H1 (cell line): Measurements from ENCODE around the gene PIGM. TPM values are rescaled to one million over a fixed set of nuclear protein-coding genes. Genes with fewer than 3 reads are reported as not detected.

ENCODE experiments used
- CTCF ChIA-PET: fragments of 300-600 bp; sonication (Branson Sonifier 250); formaldehyde crosslinking; loops from one replicate; lab custom pipeline; 2021; ENCODE audit not compliant: partially characterized antibody; lab: Charles Lee
- POLR2A ChIA-PET: fragments of 300-600 bp; sonication (Branson Sonifier 250); formaldehyde crosslinking; loops from one replicate; lab custom pipeline; 2021; ENCODE audit warnings: inconsistent platforms; ENCODE audit not compliant: partially characterized antibody; lab: Charles Lee
- DNase-seq, 2 experiments: peaks; one replicate each; pipeline versions ENCODE4 v3.0.0 to v3.0.0-alpha.2; 2010 to 2022; ENCODE audit warnings: low spot score in 2 of 2, low read depth in 1 of 2, mixed read lengths in 1 of 2
- FAIRE-seq: peaks from 2 replicates; lab custom pipeline; 2011; peaks lifted over from hg19 to GRCh38; lab: Jason Lieb, UNC
- H2AFZ ChIP-seq: 2 replicates; pipeline ENCODE4 v1.8.1; 2012; ENCODE audit warnings: low read length, inconsistent platforms
- H2AK5ac ChIP-seq: 2 replicates; pipeline ENCODE4 v1.6.1; 2013; ENCODE audit warnings: low read depth, low read length
- H2BK120ac ChIP-seq: replicated peaks from 2 replicates; pipeline ENCODE3; 2013; ENCODE audit warnings: low read depth, low read length, inconsistent platforms
- H2BK12ac ChIP-seq: 2 replicates; pipeline ENCODE4 v1.6.1; 2013; ENCODE audit warnings: low read depth, low read length
- H2BK15ac ChIP-seq: 2 replicates; pipeline ENCODE4 v1.6.1; 2013; ENCODE audit warnings: low read length
- H2BK20ac ChIP-seq: 2 replicates; pipeline ENCODE4 v1.6.1; 2013; ENCODE audit warnings: low read length
- H2BK5ac ChIP-seq: 2 replicates; pipeline ENCODE4 v1.6.1; 2013; ENCODE audit warnings: low read depth, low read length
- H3K14ac ChIP-seq: 2 replicates; pipeline ENCODE4 v1.6.1; 2013; ENCODE audit warnings: inconsistent platforms; ENCODE audit not compliant: insufficient read length
- H3K18ac ChIP-seq: 2 replicates; pipeline ENCODE4 v1.6.1; 2013; ENCODE audit warnings: low read length; ENCODE audit errors: extremely low read depth
- H3K23ac ChIP-seq: 2 replicates; pipeline ENCODE4 v1.6.1; 2013; ENCODE audit warnings: inconsistent platforms; ENCODE audit not compliant: insufficient read length
- H3K23me2 ChIP-seq: 2 replicates; pipeline ENCODE4 v1.6.1; 2013; ENCODE audit warnings: low read depth, low read length
- H3K27ac ChIP-seq: 2 replicates; pipeline ENCODE4 v1.6.1; 2011; ENCODE audit warnings: low read depth, low read length, inconsistent platforms
- H3K27me3 ChIP-seq, 4 experiments: replicated peaks in 1 of 4; 1 replicate in 1 of 4; 2 replicates in 3 of 4; pipeline versions ENCODE4 v1.6.1 to v1.8.1; 2011 to 2013; ENCODE audit warnings: low read length in 3 of 4, mild to moderate bottlenecking in 3 of 4, inconsistent platforms in 2 of 4, mixed read lengths in 2 of 4, moderate library complexity in 1 of 4; ENCODE audit not compliant: control insufficient read depth in 3 of 4, insufficient read depth in 3 of 4; ENCODE audit errors: extremely low read depth in 1 of 4
- H3K36me3 ChIP-seq, 4 experiments: 2 replicates each; pipeline versions ENCODE4 v1.6.1 to v1.8.1; 2011 to 2013; ENCODE audit warnings: mild to moderate bottlenecking in 4 of 4, low read length in 3 of 4, moderate library complexity in 2 of 4, control low read depth in 1 of 4, inconsistent platforms in 1 of 4; ENCODE audit not compliant: insufficient read depth in 4 of 4, control insufficient read depth in 2 of 4
- H3K4ac ChIP-seq: replicated peaks from 2 replicates; pipeline ENCODE3; 2013; ENCODE audit warnings: low read length, low read depth, mixed read lengths, inconsistent platforms; ENCODE audit not compliant: insufficient read length
- H3K4me1 ChIP-seq, 4 experiments: replicated peaks in 1 of 4; 1 replicate in 1 of 4; 2 replicates in 3 of 4; pipeline versions ENCODE4 v1.6.1 to v1.8.1; 2011 to 2013; ENCODE audit warnings: low read length in 3 of 4, inconsistent platforms in 2 of 4, mixed read lengths in 1 of 4; ENCODE audit not compliant: insufficient read depth in 4 of 4, control insufficient read depth in 3 of 4
- H3K4me2 ChIP-seq, 2 experiments: 2 replicates each; pipeline versions ENCODE4 v1.6.1 to v1.8.1; 2011 to 2013; ENCODE audit warnings: low read depth in 2 of 2, low read length in 2 of 2, control low read depth in 1 of 2, inconsistent platforms in 1 of 2, mild to moderate bottlenecking in 1 of 2; ENCODE audit not compliant: insufficient read depth in 1 of 2
- H3K4me3 ChIP-seq, 4 experiments: fragments of 200-600, 300-600 bp in 1 of 4; sonication (generic), shearing (Covaris generic), sonication (Bioruptor Twin) in 1 of 4; 2 replicates each; pipeline versions ENCODE4 v1.5.1 to v1.8.1; 2011 to 2016; ENCODE audit warnings: low read length in 4 of 4, low read depth in 3 of 4, control low read depth in 2 of 4, inconsistent platforms in 2 of 4, mild to moderate bottlenecking in 2 of 4, mixed read lengths in 1 of 4, moderate library complexity in 1 of 4; ENCODE audit not compliant: insufficient read depth in 2 of 4; ENCODE audit errors: extremely low read depth in 1 of 4
- H3K56ac ChIP-seq: replicated peaks from 2 replicates; pipeline ENCODE3; 2013; ENCODE audit warnings: low read depth, mild to moderate bottlenecking, mixed read lengths, low read length, inconsistent platforms; ENCODE audit not compliant: insufficient read length
- H3K79me1 ChIP-seq: 2 replicates; pipeline ENCODE4 v1.6.1; 2013; ENCODE audit warnings: low read depth, low read length, control low read depth
- H3K79me2 ChIP-seq, 2 experiments: 2 replicates each; pipeline versions ENCODE4 v1.6.1 to v1.8.1; 2012 to 2013; ENCODE audit warnings: low read length in 2 of 2, mild to moderate bottlenecking in 2 of 2, inconsistent platforms in 1 of 2; ENCODE audit not compliant: insufficient read depth in 2 of 2, control insufficient read depth in 1 of 2
- H3K9ac ChIP-seq, 4 experiments: replicated peaks in 1 of 4; 1 replicate in 1 of 4; 2 replicates in 3 of 4; pipeline versions ENCODE4 v1.6.1 to v1.8.1; 2011 to 2013; ENCODE audit warnings: low read depth in 3 of 4, low read length in 3 of 4, control low read depth in 2 of 4, mild to moderate bottlenecking in 2 of 4, moderate library complexity in 2 of 4, inconsistent platforms in 1 of 4; ENCODE audit errors: extremely low read depth in 1 of 4
- H3K9me3 ChIP-seq, 2 experiments: 2 replicates each; pipeline versions ENCODE4 v1.6.1 to v1.8.1; 2012 to 2013; ENCODE audit warnings: mild to moderate bottlenecking in 2 of 2, moderate library complexity in 2 of 2, control low read depth in 1 of 2, inconsistent platforms in 1 of 2, low read depth in 1 of 2, low read length in 1 of 2, mixed read lengths in 1 of 2; ENCODE audit not compliant: insufficient read depth in 2 of 2
- H4K20me1 ChIP-seq, 2 experiments: replicated peaks in 1 of 2; 2 replicates each; pipeline versions ENCODE3 to v1.8.1; 2011 to 2013; ENCODE audit warnings: inconsistent platforms in 2 of 2, low read length in 2 of 2, mild to moderate bottlenecking in 1 of 2; ENCODE audit not compliant: insufficient read depth in 2 of 2, control insufficient read depth in 1 of 2
- H4K5ac ChIP-seq: 2 replicates; pipeline ENCODE4 v1.6.1; 2013; ENCODE audit warnings: low read length, low read depth, mixed read lengths, inconsistent platforms; ENCODE audit not compliant: insufficient read length
- H4K8ac ChIP-seq: 2 replicates; pipeline ENCODE4 v1.8.0; 2013; ENCODE audit warnings: mild to moderate bottlenecking, moderate library complexity, low read length, inconsistent platforms; ENCODE audit not compliant: insufficient read depth; ENCODE audit errors: extremely low read depth
- H4K91ac ChIP-seq: replicated peaks from 2 replicates; pipeline ENCODE3; 2013; ENCODE audit warnings: low read length, mixed read lengths, inconsistent platforms; ENCODE audit not compliant: insufficient read length
- ASH2L ChIP-seq: fragments of 200-600, 300-600 bp; sonication (generic); IDR thresholded peaks from one replicate; pipeline ENCODE4 v1.7.1; 2017; ENCODE audit warnings: low read length
- BCL11A ChIP-seq, 2 experiments: IDR thresholded peaks; one replicate each; pipeline ENCODE4 v1.6.1; 2011; ENCODE audit warnings: low read depth in 2 of 2, low read length in 2 of 2, mild to moderate bottlenecking in 2 of 2
- CTBP2 ChIP-seq: IDR thresholded peaks from 2 replicates; pipeline ENCODE4 v1.7.0; 2011; ENCODE audit warnings: borderline replicate concordance, mild to moderate bottlenecking, moderate library complexity, mixed read lengths, low read length; ENCODE audit not compliant: insufficient read depth, insufficient read length
- EP300 ChIP-seq, 2 experiments: IDR thresholded peaks; 1 replicate in 1 of 2; 2 replicates in 1 of 2; pipeline ENCODE4 v1.6.1; 2011 to 2012; ENCODE audit warnings: low read depth in 2 of 2, low read length in 2 of 2, mild to moderate bottlenecking in 2 of 2, borderline replicate concordance in 1 of 2, inconsistent platforms in 1 of 2, moderate library complexity in 1 of 2
- KDM5A ChIP-seq: fragments of 200-600 bp; IDR thresholded peaks from 2 replicates; pipeline ENCODE4 v1.7.1; 2012; ENCODE audit warnings: mild to moderate bottlenecking, low read length, inconsistent platforms, mixed read lengths
- POU5F1 ChIP-seq: IDR thresholded peaks from 2 replicates; pipeline ENCODE4 v1.6.1; 2011; ENCODE audit warnings: low read depth, mild to moderate bottlenecking, low read length, moderate library complexity
- SAP30 ChIP-seq: fragments of 300-600 bp; sonication (generic); IDR thresholded peaks from 2 replicates; pipeline ENCODE4 v1.7.1; 2012; ENCODE audit warnings: low read length, moderate library complexity, mild to moderate bottlenecking, inconsistent platforms; ENCODE audit not compliant: insufficient read depth, insufficient replicate concordance
- SP4 ChIP-seq: IDR thresholded peaks from 2 replicates; pipeline ENCODE4 v1.6.1; 2012; ENCODE audit warnings: low read length, inconsistent platforms
- WGBS, 2 experiments: shearing (Covaris generic) in 1 of 2; methylation state at CpG; one replicate each; pipeline versions ENCODE4 v1.1.6 to v1.1.7; 2013 to 2015; ENCODE audit warnings: low lambda C conversion rate in 2 of 2, mixed read lengths in 2 of 2, inconsistent platforms in 1 of 2, low coverage in 1 of 2, missing lambda C conversion rate in 1 of 2; ENCODE audit not compliant: insufficient replicate concordance in 2 of 2, insufficient coverage in 1 of 2, insufficient read length in 1 of 2; ENCODE audit errors: extremely low coverage in 1 of 2, missing lambda C conversion rate in 1 of 2; 5-methylcytosine and 5-hydroxymethylcytosine counted together
- polyA plus RNA-seq, 7 experiments: library from polyadenylated mRNA; depleted of rRNA in 3 of 7; stranded (reverse) in 5 of 7; unstranded in 2 of 7; fragments of >200 nt in 5 of 7; fragments of 200-250 nt in 2 of 7; gene quantifications; 1 replicate in 5 of 7; 2 replicates in 1 of 7; 4 replicates in 1 of 7; pipeline versions ENCODE4 v1.2.1 to v1.2.3, GENCODE V29; 2011 to 2013; ENCODE audit warnings: missing spikeins in 2 of 7, mixed read lengths in 2 of 7
- total RNA-seq: library from RNA; stranded (reverse); fragmentation: NEBNext Ultra II Directional; extraction: Animal tissue kit (Norgen Biotek cat#: 25700); gene quantifications from 2 replicates; pipeline ENCODE4 v1.2.1, GENCODE V29; 2021
- TF ChIP-seq, protein P1 (sequence below), 3 experiments: IDR thresholded peaks; 1 replicate in 2 of 3; 2 replicates in 1 of 3; pipeline versions ENCODE4 v1.5.1 to v1.6.1; 2011; ENCODE audit warnings: low read length in 3 of 3, mild to moderate bottlenecking in 3 of 3, inconsistent platforms in 2 of 3, low read depth in 1 of 3, moderate library complexity in 1 of 3; ENCODE audit not compliant: insufficient read depth in 1 of 3; ENCODE audit errors: control extremely low read depth in 1 of 3

PIGM gene
- total and polyA plus RNA-seq, 2 of the 8 experiments (the other 6 are each of a cell fraction or from before 2014, with no cell fraction given) = 5.4 to 6.0 TPM

DNA sequence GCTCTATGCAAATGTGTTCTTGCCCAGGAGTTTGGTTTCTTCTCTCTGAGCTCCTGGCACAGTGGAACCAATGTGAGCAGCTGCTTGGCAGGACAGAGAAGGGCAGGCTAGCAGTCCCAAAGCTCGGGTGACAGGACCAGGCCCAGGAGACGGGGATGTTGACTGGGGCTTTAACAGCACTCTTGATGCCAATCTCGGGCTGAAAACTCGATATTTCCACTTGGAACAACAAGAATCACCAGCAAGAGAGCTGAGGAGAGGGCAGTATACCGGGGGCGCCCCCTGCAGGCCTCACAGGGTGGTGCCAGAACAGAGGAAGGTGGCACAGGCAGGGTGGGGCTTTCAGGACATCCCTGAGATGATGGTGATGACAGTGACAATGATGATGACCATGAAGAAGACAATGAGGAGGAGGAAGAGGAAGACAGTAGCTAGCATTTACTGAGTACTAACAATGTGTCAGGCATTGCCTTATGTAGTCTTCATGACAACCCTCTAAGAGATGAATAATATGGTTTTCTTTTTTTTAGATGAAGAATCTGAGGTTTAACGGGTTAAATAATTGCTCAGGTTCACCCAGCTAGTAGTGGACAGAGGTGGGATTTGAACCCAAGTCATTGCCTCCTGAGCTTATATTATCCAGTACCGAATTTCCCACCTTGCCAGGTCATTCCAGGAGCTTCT is 46.9 kb upstream of the PIGM start:
- Histone ChIP-seq H3K4me1 (no peaks in the 10 kb centered on the region), H3K23me2 (no peaks in the 10 kb centered on the region; the same call in 1 of the 2 replicates), H3K9me3 (no peaks in the 10 kb centered on the region), H3K79me2 (no peaks in the 10 kb centered on the region), H3K27ac (no peak overlapping the region), H3K79me1 (no peaks in the 10 kb centered on the region), H2AFZ (peak overlapping the region; percentile 91), H2BK5ac (no peak overlapping the region), H3K4ac (no peak overlapping the region), H3K18ac (no peak overlapping the region), H3K4me3 (no peak overlapping the region), H3K27me3 (peaks cover 0 to 33% (median 20%) of the 10 kb centered on the region in 4 experiments; a peak in 6 of 7 replicates), H3K23ac (no peak overlapping the region), H2BK12ac (no peak overlapping the region), H2BK120ac (no peak overlapping the region), H3K36me3 (no peaks in the 10 kb centered on the region), H2BK15ac (no peak overlapping the region), H2AK5ac (no peak overlapping the region), H3K9ac (no peak overlapping the region), H3K56ac (no peak overlapping the region), H3K4me2 (0 out of 4 replicates have a peak overlapping the region, but pooled peaks of 1 of the 2 experiments have one; percentile 3), H4K8ac (peak overlapping the region; percentile 68; the same call in 1 of the 2 replicates), H4K5ac (no peak overlapping the region), H3K14ac (no peak overlapping the region), H2BK20ac (no peak overlapping the region), H4K20me1 (no peaks in the 10 kb centered on the region), H4K91ac (no peak overlapping the region)
- 34% methylated on average over 8 of the region's 8 CpGs; no CpG with 5 or more reads in 1 of the 2 experiments for WGBS, 2 experiments
- ChIA-PET POLR2A (interaction anchor here (0.8 to 1.8 kb wide), 10 partner anchors 9 to 134 kb away, joined by 3 to 8 read pairs (median 4); no protein-coding TSS in a partner anchor), CTCF (interaction anchor here (0.6 to 50.1 kb wide), 45 partner anchors 4 to 862 kb away, joined by 3 to 1874 read pairs (median 4); partner anchors contain the start of genes ATP1A4, CASQ1, IGSF8 and KCNJ10)
- FAIRE-seq (no peak), DNase-seq (peak in 1 of 2 experiments; percentile 90)
- TF ChIP-seq BCL11A (IDR thresholded peaks at IDR 0.05; ENCODE audit: low read depth in 2 of 2, low read length in 2 of 2) (no peak), CTBP2 (no peak), EP300 (IDR thresholded peaks at IDR 0.05; ENCODE audit: borderline replicate concordance in 1 of 2, low read depth in 2 of 2, low read length in 2 of 2) (no peak), SP4 (no peak), POU5F1 (no peak), SAP30 (no peak), KDM5A (no peak), ASH2L (no peak)
- TF ChIP-seq, protein P1, sequence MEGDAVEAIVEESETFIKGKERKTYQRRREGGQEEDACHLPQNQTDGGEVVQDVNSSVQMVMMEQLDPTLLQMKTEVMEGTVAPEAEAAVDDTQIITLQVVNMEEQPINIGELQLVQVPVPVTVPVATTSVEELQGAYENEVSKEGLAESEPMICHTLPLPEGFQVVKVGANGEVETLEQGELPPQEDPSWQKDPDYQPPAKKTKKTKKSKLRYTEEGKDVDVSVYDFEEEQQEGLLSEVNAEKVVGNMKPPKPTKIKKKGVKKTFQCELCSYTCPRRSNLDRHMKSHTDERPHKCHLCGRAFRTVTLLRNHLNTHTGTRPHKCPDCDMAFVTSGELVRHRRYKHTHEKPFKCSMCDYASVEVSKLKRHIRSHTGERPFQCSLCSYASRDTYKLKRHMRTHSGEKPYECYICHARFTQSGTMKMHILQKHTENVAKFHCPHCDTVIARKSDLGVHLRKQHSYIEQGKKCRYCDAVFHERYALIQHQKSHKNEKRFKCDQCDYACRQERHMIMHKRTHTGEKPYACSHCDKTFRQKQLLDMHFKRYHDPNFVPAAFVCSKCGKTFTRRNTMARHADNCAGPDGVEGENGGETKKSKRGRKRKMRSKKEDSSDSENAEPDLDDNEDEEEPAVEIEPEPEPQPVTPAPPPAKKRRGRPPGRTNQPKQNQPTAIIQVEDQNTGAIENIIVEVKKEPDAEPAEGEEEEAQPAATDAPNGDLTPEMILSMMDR (IDR thresholded peaks at IDR 0.05; ENCODE audit: control extremely low read depth in 1 of 3, insufficient read depth in 1 of 3, low read depth in 1 of 3, low read length in 3 of 3) = peak; percentile 91 to 95 (median 93)
